WTC11 (cell line): Measurements from ENCODE around the gene MED12L.

ENCODE experiments used
- CTCF ChIP-seq: fragments of 200-600 bp; IDR thresholded peaks from 2 replicates; pipeline ENCODE4 v1.8.0; 2022; ENCODE audit warnings: antibody characterized with exemption
- ETV6 ChIP-seq: sonication (generic); formaldehyde crosslinking; IDR thresholded peaks from 2 replicates; pipeline ENCODE4 v1.8.1; 2022; ENCODE audit warnings: mild to moderate bottlenecking, missing genetic modification reagents
- FOXJ3 ChIP-seq: sonication (generic); formaldehyde crosslinking; IDR thresholded peaks from 2 replicates; pipeline ENCODE4 v1.9.0; 2021; ENCODE audit warnings: missing genetic modification reagents, mild to moderate bottlenecking, borderline replicate concordance
- GTF2I ChIP-seq: fragments of 250-450 bp; sonication (Bioruptor Pico); conservative IDR thresholded peaks from 2 replicates; pipeline ENCODE4 v1.4.0; 2021; ENCODE audit warnings: mild to moderate bottlenecking
- SMAD4 ChIP-seq: sonication (generic); formaldehyde crosslinking; IDR thresholded peaks from 2 replicates; pipeline ENCODE4 v1.8.0; 2022; ENCODE audit warnings: mild to moderate bottlenecking, missing genetic modification reagents
- USF2 ChIP-seq: sonication (generic); formaldehyde crosslinking; IDR thresholded peaks from 2 replicates; pipeline ENCODE4 v1.8.1; 2023; ENCODE audit warnings: mild to moderate bottlenecking, missing genetic modification reagents, moderate library complexity
- ZNF232 ChIP-seq: sonication (generic); formaldehyde crosslinking; IDR thresholded peaks from 2 replicates; pipeline ENCODE4 v1.8.0; 2022; ENCODE audit warnings: mild to moderate bottlenecking, missing genetic modification reagents
- ZNF532 ChIP-seq: fragments of 250-450 bp; sonication (Bioruptor Pico); IDR thresholded peaks from 2 replicates; pipeline ENCODE4 v1.9.0; 2021; ENCODE audit warnings: mild to moderate bottlenecking, borderline replicate concordance

GRCh38 chr3:151384741-151385174 is 299.3 kb downstream of the MED12L start, which contains the start of gene P2RY12:
- TF ChIP-seq ZNF232 (CRISPR knock-in tag) (no peak), SMAD4 (no peak), CTCF (no peak), GTF2I (CRISPR knock-in tag) (no peak), ZNF532 (CRISPR knock-in tag) (no peak), FOXJ3 (no peak), USF2 (CRISPR knock-in tag) (no peak), ETV6 (no peak)
